ENCODE measurements around the gene EGFLAM. TPM values are rescaled to one million over a fixed set of nuclear protein-coding genes. Genes with fewer than 3 reads are reported as not detected.

EGFLAM gene
- total and polyA plus RNA-seq, 10 of the 15 experiments (the other 5 are each of a cell fraction or from before 2014, with no cell fraction given): 0.37 TPM; not detected in 9

DNA sequence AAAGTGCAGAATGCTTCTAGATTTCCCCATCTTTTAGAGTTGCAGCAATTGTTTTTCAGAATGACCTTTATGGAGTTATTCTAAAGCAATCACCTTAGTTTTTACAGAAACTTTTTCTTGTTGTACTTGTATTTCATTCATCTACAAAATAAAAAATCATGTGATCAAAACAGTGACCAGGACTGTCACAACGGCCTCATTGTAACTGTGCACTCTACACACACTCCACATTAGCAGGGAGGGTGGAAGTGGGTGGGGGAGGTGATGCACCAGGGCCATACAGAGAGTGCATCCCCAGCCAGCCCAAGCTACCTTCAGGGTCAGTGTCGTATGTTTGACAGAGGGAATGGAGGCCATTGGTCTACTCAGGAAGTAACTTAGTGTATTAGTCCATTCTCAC lies 26.9 kb downstream of the EGFLAM start:
- H3K4me2 ChIP-seq (ENCODE audit: control insufficient read depth, insufficient read depth): no peak overlapping the region
- H2AFZ ChIP-seq (ENCODE audit: control insufficient read depth, low read depth, low read length): no peak overlapping the region
- FAIRE-seq (no peak), DNase-seq (ENCODE audit: low read depth, low spot score) (no peak), ATAC-seq (no peak)
- ChIA-PET POLR2A (no interaction called here), SMC1A (ENCODE audit: uncharacterized antibody, unreplicated experiment) (no interaction called here), CTCF (no interaction called here), RAD21 (ENCODE audit: unreplicated experiment) (no interaction called here)
- no peak overlapping the region for H3K27ac ChIP-seq (ENCODE audit: control insufficient read depth, insufficient read depth)
- H3K79me2 ChIP-seq (ENCODE audit: control insufficient read depth, insufficient read depth, low read length): no peaks in the 10 kb centered on the region
- intact Hi-C loops (cut with micrococcal nuclease; ENCODE audit: unreplicated experiment): no loop called here
- H3K4me3 ChIP-seq: no peak overlapping the region
- H3K36me3 ChIP-seq (ENCODE audit: control insufficient read depth in 2 of 2, insufficient read depth in 2 of 2, low read length in 1 of 2): no peaks in the 10 kb centered on the region
- 0% methylated on average over 2 of the region's 2 CpGs for WGBS (ENCODE audit: insufficient coverage, insufficient replicate concordance, low lambda C conversion rate, missing lambda C conversion rate)
- H3K9me3 ChIP-seq (replicated peaks; ENCODE audit: control insufficient read depth, insufficient read depth, low read length): no peaks in the 10 kb centered on the region
- no peak overlapping the region for H3K9ac ChIP-seq (ENCODE audit: control insufficient read depth, insufficient read depth, low read length)
- H3K27me3 ChIP-seq (replicated peaks in 1 of 2; ENCODE audit: control insufficient read depth in 2 of 2, insufficient read depth in 2 of 2, low read length in 1 of 2): no peaks in the 10 kb centered on the region; a peak in 1 of 4 replicates
- in situ Hi-C loops (cut with MboI): no loop called here
- no TSS peak for BruUV-seq (replicated peaks)
- H3K4me1 ChIP-seq (ENCODE audit: control insufficient read depth, insufficient read depth, low read length): no peaks in the 10 kb centered on the region
- no peak for TF ChIP-seq PML (IDR thresholded peaks at IDR 0.05; ENCODE audit: low read length)
- TF ChIP-seq, protein P1, sequence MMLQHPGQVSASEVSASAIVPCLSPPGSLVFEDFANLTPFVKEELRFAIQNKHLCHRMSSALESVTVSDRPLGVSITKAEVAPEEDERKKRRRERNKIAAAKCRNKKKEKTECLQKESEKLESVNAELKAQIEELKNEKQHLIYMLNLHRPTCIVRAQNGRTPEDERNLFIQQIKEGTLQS (IDR thresholded peaks at IDR 0.05; ENCODE audit: borderline replicate concordance, extremely low read depth, low read depth, low read length): no peak
- TF ChIP-seq SP1 (IDR thresholded peaks at IDR 0.05; ENCODE audit: low read depth, low read length): no peak
- no peaks in the 10 kb centered on the region for H4K20me1 ChIP-seq (ENCODE audit: control insufficient read depth, insufficient read depth)

DNA sequence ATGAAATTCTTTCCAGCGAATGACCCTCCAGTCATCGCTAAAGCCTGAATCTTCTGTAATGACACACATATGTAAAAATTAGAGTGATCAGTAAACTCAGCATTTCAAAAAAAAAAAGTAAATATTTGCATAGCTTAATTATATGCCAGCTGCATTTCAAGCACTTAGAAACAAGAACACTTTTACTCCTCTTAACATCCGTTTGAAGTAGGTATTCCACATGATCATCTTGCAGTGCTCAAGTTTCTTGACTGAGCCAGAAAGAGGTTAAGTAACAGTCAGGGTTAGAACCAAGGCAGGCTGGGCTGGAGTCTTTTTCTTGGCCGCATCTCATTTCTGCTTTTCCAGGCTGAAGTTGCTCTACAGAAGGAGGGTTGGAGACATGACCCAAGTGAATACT lies 27.6 kb downstream of the EGFLAM start:
- SMC1A ChIA-PET (ENCODE audit: uncharacterized antibody, unreplicated experiment): no interaction called here
- WGBS (ENCODE audit: insufficient coverage, insufficient replicate concordance, low lambda C conversion rate, missing lambda C conversion rate): 31% methylated on average over 4 of the region's 4 CpGs
- no peak for ATAC-seq
- TF ChIP-seq MEF2A (IDR thresholded peaks at IDR 0.05; ENCODE audit: insufficient read depth, low read depth, low read length): no peak
- TF ChIP-seq RB1 (IDR thresholded peaks at IDR 0.05; ENCODE audit: borderline replicate concordance): no peak
- TF ChIP-seq SREBF1 (IDR thresholded peaks at IDR 0.05; ENCODE audit: low read length): no peak
- TF ChIP-seq WRNIP1 (IDR thresholded peaks at IDR 0.05; ENCODE audit: borderline replicate concordance, low read depth, low read length): no peak
- TF ChIP-seq, protein P2, sequence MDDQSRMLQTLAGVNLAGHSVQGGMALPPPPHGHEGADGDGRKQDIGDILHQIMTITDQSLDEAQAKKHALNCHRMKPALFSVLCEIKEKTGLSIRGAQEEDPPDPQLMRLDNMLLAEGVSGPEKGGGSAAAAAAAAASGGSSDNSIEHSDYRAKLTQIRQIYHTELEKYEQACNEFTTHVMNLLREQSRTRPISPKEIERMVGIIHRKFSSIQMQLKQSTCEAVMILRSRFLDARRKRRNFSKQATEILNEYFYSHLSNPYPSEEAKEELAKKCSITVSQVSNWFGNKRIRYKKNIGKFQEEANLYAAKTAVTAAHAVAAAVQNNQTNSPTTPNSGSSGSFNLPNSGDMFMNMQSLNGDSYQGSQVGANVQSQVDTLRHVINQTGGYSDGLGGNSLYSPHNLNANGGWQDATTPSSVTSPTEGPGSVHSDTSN (IDR thresholded peaks at IDR 0.05; ENCODE audit: insufficient replicate concordance, low read depth, low read length): no peak
- TF ChIP-seq KDM1A (IDR thresholded peaks at IDR 0.05; ENCODE audit: borderline replicate concordance): no peak
- no peak for TF ChIP-seq SMARCA5 (IDR thresholded peaks at IDR 0.05)
- TF ChIP-seq STAT1 (conservative IDR thresholded peaks at IDR 0.05): no peak
- no peak for TF ChIP-seq STAT3 (IDR thresholded peaks at IDR 0.05; ENCODE audit: low read depth, low read length)
- TF ChIP-seq, protein P3, sequence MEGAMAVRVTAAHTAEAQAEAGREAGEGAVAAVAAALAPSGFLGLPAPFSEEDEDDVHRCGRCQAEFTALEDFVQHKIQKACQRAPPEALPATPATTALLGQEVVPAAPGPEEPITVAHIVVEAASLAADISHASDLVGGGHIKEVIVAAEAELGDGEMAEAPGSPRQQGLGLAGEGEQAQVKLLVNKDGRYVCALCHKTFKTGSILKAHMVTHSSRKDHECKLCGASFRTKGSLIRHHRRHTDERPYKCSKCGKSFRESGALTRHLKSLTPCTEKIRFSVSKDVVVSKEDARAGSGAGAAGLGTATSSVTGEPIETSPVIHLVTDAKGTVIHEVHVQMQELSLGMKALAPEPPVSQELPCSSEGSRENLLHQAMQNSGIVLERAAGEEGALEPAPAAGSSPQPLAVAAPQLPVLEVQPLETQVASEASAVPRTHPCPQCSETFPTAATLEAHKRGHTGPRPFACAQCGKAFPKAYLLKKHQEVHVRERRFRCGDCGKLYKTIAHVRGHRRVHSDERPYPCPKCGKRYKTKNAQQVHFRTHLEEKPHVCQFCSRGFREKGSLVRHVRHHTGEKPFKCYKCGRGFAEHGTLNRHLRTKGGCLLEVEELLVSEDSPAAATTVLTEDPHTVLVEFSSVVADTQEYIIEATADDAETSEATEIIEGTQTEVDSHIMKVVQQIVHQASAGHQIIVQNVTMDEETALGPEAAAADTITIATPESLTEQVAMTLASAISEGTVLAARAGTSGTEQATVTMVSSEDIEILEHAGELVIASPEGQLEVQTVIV (IDR thresholded peaks at IDR 0.05; ENCODE audit: borderline replicate concordance, partially characterized antibody): no peak
- TF ChIP-seq TCF7 (IDR thresholded peaks at IDR 0.05; ENCODE audit: borderline replicate concordance): no peak
- no peak for TF ChIP-seq CEBPB (IDR thresholded peaks at IDR 0.05; ENCODE audit: borderline replicate concordance in 1 of 2, low read depth in 2 of 2, low read length in 2 of 2)
- no peak for TF ChIP-seq IKZF1 (conservative IDR thresholded peaks at IDR 0.05)
- TF ChIP-seq MTA3 (IDR thresholded peaks at IDR 0.05; ENCODE audit: borderline replicate concordance, low read length): no peak

More for the DNA sequence above, 27.6 kb downstream of the EGFLAM start:
- Histone ChIP-seq H3K4me2 (ENCODE audit: control insufficient read depth, insufficient read depth) (no peak overlapping the region), H3K9ac (ENCODE audit: control insufficient read depth, insufficient read depth, low read length) (no peak overlapping the region), H4K20me1 (ENCODE audit: control insufficient read depth, insufficient read depth) (no peaks in the 10 kb centered on the region), H3K27me3 (replicated peaks in 1 of 2; ENCODE audit: control insufficient read depth in 2 of 2, insufficient read depth in 2 of 2, low read length in 1 of 2) (no peaks in the 10 kb centered on the region; a peak in 1 of 4 replicates), H2AFZ (ENCODE audit: control insufficient read depth, low read depth, low read length) (no peak overlapping the region), H3K79me2 (ENCODE audit: control insufficient read depth, insufficient read depth, low read length) (no peaks in the 10 kb centered on the region), H3K9me3 (replicated peaks; ENCODE audit: control insufficient read depth, insufficient read depth, low read length) (no peaks in the 10 kb centered on the region), H3K4me3 (no peak overlapping the region), H3K36me3 (ENCODE audit: control insufficient read depth in 2 of 2, insufficient read depth in 2 of 2, low read length in 1 of 2) (no peaks in the 10 kb centered on the region), H3K27ac (ENCODE audit: control insufficient read depth, insufficient read depth) (no peak overlapping the region), H3K4me1 (ENCODE audit: control insufficient read depth, insufficient read depth, low read length) (no peaks in the 10 kb centered on the region)
- intact Hi-C loops (cut with micrococcal nuclease; ENCODE audit: unreplicated experiment): no loop called here
- no TSS peak for BruUV-seq (replicated peaks)
- POLR2A ChIA-PET: no interaction called here
- DNase-seq (ENCODE audit: low read depth, low spot score) (no peak), FAIRE-seq (no peak)
- RAD21 ChIA-PET (ENCODE audit: unreplicated experiment): no interaction called here
- CTCF ChIA-PET: no interaction called here
- in situ Hi-C loops (cut with MboI): no loop called here

Measured in GM12878 (cell line).